ENCODE measurements around the gene TGFBR3.
A peak's percentile ranks its signal among the peaks of the same experiment; 100 is the strongest.
"Not testable (repeated sequence)": the region's sequence is repeated elsewhere in the genome, so short reads cannot be mapped to it uniquely, and the experiment has no call there.

TGFBR3 gene

GRCh38 chr1:91669584-91670350, 216.2 kb downstream of the TGFBR3 start:
- DNase-seq (ENCODE audit: insufficient read length, low spot score), result no peak
- FAIRE-seq, result no peak

DNA sequence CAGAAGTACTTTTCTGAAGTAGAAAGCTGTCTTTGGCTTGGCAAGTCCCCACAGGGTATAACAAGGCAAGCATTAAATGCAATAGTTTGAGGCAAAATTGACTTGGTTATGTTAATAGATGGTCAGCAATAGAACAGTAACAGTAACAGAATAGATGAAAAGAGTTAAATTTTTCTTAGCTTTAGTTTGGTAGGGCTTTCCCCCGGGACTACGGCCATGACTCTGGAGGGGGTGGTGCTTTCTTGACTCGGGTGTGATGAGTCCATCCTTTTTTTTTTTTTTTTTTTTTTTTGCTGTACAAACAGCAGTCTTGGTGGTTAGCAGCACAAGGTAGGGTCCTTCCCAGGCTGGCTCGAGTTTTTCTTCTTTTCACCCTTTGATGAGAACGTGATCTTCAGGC, 219.3 kb downstream of the TGFBR3 start:
- DNase-seq (ENCODE audit: insufficient read length, low spot score); FAIRE-seq: not testable (repeated sequence)

- no peak for DNase-seq (ENCODE audit: insufficient read length, low spot score)
Observed at GRCh38 chr1:91661121-91661520, 224.8 kb downstream of the TGFBR3 start.

GRCh38 chr1:91660708-91661107, 225.2 kb downstream of the TGFBR3 start:
- FAIRE-seq (no peak), DNase-seq (ENCODE audit: insufficient read length, low spot score) (no peak)

More at GRCh38 chr1:91661121-91661520, 224.8 kb downstream of the TGFBR3 start:
- no peak for FAIRE-seq

GRCh38 chr1:91655912-91656449, 230.0 kb downstream of the TGFBR3 start:
- FAIRE-seq (no peak), DNase-seq (ENCODE audit: insufficient read length, low spot score) (no peak)

DNA sequence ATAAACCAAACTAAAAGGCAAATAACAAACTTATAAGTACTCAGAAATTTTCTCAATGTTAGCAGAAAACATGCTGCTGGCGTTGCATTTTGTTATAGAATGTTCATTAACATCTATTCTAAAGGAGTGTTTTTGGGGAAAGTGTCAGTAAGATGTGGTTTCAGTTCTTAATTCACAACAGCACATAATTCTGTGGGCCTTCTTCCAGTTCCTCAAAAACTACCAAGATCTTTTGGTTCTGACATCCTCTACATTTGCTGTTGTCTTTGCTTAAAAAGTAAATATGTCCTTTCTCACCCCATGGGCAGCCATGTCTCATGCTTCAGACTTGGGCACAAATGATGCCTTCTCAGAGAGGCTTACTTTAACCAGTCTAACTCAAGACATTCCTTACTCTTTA, 232.8 kb downstream of the TGFBR3 start:
- DNase-seq (ENCODE audit: insufficient read length, low spot score) (no peak), FAIRE-seq (no peak)

DNA sequence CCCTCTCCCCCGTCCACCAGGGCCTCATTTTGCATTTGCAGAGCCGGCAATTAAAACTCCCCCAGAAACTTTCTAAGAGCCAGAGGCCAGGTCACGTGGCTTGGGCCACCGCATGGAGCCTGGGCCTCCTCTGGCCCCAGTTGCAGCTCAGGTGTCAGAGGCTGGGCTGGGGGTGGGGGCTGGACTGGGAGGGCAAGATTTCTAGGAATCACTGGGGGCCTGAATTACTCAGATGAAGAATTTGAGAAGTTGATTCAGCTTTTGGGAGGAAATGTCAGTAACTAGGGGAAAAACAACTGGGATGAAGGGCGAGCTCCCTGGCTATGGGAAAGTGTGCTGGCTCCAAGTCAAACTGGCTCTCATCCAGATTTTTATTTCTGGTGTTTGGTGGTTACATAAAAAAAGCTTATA, 234.3 kb downstream of the TGFBR3 start:
- DNase-seq (ENCODE audit: insufficient read length, low spot score), result no peak
- no peak for FAIRE-seq

- DNase-seq (ENCODE audit: insufficient read length, low spot score), result no peak
- no peak for FAIRE-seq
Observed at GRCh38 chr1:91651243-91651642, 234.7 kb downstream of the TGFBR3 start.

- peak; percentile 79 for FAIRE-seq
- peak; percentile 60 for DNase-seq (ENCODE audit: insufficient read length, low spot score)
Observed at GRCh38 chr1:91650764-91651163, 235.2 kb downstream of the TGFBR3 start.

DNA sequence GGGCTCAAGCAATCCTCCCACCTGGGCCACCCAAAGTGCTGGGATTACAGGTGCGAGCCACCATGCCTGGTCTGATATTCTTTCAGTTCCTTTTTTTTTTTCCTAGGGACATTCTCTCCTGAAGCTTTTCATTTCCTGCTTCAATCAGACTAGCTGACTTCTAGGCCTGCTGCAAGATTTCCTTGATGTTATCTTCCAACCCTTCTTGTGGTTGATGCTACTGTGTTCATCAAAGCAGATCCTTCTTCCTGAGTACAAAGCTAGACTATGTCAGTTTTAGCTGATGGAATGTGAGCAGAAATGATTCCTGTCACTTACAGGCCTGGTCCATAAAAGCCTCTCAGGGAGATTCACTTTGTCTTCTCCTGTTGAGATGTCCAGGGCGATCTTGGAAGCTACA, 238.9 kb downstream of the TGFBR3 start:
- FAIRE-seq (no peak), DNase-seq (ENCODE audit: insufficient read length, low spot score) (no peak)

GRCh38 chr1:91645031-91645430, 240.9 kb downstream of the TGFBR3 start:
- FAIRE-seq, result no peak
- no peak for DNase-seq (ENCODE audit: insufficient read length, low spot score)

- FAIRE-seq, result no peak
- DNase-seq (ENCODE audit: insufficient read length, low spot score), result no peak
Observed at GRCh38 chr1:91643431-91643830, 242.5 kb downstream of the TGFBR3 start.

DNA sequence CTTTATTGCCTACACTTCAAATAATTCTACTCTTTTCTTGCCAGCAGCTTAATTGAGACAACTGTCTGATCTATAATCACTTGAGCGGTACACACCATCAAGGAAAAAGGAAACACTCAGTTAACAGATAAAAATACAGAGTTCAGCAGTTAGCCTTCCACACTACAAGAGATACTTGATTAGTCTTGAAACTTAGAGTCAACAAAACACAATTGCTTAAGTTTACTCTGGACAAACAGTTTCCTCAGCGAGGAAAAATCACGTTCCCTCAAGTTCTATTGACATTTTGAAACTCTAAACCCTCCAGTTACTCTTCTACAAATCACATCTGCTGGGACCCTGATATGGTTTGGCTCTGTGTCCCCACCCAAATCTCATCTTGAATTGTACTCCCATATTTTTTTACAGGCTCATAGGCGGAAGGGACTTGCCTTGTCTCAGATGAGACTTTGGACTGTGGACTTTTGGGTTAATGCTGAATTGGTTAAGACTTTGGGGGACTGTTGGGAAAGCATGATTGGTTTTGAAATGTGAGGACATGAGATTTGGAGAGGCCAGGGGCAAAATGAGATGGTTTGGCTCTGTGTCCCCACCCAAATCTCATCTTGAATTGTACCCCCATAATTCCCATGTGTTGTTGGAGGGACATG, 244.9 kb downstream of the TGFBR3 start:
- FAIRE-seq, result no peak
- no peak for DNase-seq (ENCODE audit: insufficient read length, low spot score)

DNA sequence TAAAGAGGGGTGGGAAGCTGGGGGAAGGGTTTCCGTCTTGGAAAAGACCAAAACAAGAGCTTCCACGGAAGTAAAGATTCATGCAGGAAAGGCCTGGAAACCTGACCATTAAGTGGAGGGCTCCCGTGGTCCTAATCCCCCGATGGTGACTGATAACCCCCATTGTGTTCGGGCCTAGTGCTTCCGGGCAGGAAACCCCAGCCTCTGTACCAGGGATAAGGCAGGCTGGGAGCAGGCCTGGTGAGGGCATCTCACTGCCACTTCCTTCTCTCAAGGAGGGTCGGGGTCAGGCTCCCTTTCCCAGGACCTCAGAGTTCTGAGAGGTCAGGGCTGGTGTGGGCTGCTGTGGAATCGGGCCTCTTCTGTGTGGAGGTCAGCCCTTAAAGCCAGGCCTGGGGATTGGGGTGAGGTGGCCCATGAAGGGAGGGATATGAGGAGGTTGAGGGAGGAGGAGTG, 248.4 kb downstream of the TGFBR3 start:
- FAIRE-seq (no peak), DNase-seq (ENCODE audit: insufficient read length, low spot score) (no peak)

- FAIRE-seq (no peak), DNase-seq (ENCODE audit: insufficient read length, low spot score) (no peak)
Observed at GRCh38 chr1:91635763-91636162, 250.2 kb downstream of the TGFBR3 start.

- DNase-seq (ENCODE audit: insufficient read length, low spot score) (no peak), FAIRE-seq (no peak)
Observed at GRCh38 chr1:91633438-91633837, 252.5 kb downstream of the TGFBR3 start.

GRCh38 chr1:91631718-91632330, 254.1 kb downstream of the TGFBR3 start:
- FAIRE-seq (no peak), DNase-seq (ENCODE audit: insufficient read length, low spot score) (no peak)

GRCh38 chr1:91630803-91631202, 255.1 kb downstream of the TGFBR3 start:
- DNase-seq (ENCODE audit: insufficient read length, low spot score) (no peak), FAIRE-seq (no peak)
